Mesenchymal stem cell (in vitro differentiated cells and primary cell): ENCODE data around the gene CMKLR1. TPM values are rescaled to one million over a fixed set of nuclear protein-coding genes. Genes with fewer than 3 reads are reported as not detected.

Experiments used
- DNase-seq: peaks from one replicate; pipeline ENCODE4 v3.0.0-alpha.2; 2013
- H2AFZ ChIP-seq: one replicate; pipeline ENCODE4 v1.6.1; 2013; ENCODE audit warnings: low read depth, mild to moderate bottlenecking, control low read depth, inconsistent platforms, low read length, moderate library complexity
- H2AK5ac ChIP-seq: 2 replicates; pipeline ENCODE4 v1.6.1; 2013; ENCODE audit warnings: low read length, moderate library complexity, mild to moderate bottlenecking, inconsistent platforms; ENCODE audit not compliant: severe bottlenecking
- H2BK120ac ChIP-seq: one replicate; pipeline ENCODE4 v1.6.1; 2013; ENCODE audit warnings: low read depth, mild to moderate bottlenecking, inconsistent platforms, low read length, moderate library complexity
- H2BK12ac ChIP-seq, 2 experiments: one replicate each; pipeline ENCODE4 v1.6.1; 2013; ENCODE audit warnings: inconsistent platforms in 2 of 2, low read length in 2 of 2, mild to moderate bottlenecking in 2 of 2, moderate library complexity in 2 of 2, control low read depth in 1 of 2
- H2BK15ac ChIP-seq: one replicate; pipeline ENCODE4 v1.6.1; 2013; ENCODE audit warnings: mild to moderate bottlenecking, low read depth, inconsistent platforms; ENCODE audit not compliant: poor library complexity, severe bottlenecking
- H2BK5ac ChIP-seq: 2 replicates; pipeline ENCODE4 v1.6.1; 2013; ENCODE audit warnings: low read depth, mild to moderate bottlenecking, low read length, control low read depth, inconsistent platforms; ENCODE audit not compliant: poor library complexity, severe bottlenecking
- H3K14ac ChIP-seq, 2 experiments: one replicate each; pipeline ENCODE4 v1.6.1; 2013; ENCODE audit warnings: inconsistent platforms in 2 of 2, low read length in 2 of 2, control low read depth in 1 of 2, mild to moderate bottlenecking in 1 of 2, moderate library complexity in 1 of 2
- H3K18ac ChIP-seq, 2 experiments: one replicate each; pipeline ENCODE4 v1.6.1; 2013; ENCODE audit warnings: inconsistent platforms in 2 of 2, low read length in 2 of 2, control low read depth in 1 of 2, low read depth in 1 of 2, mild to moderate bottlenecking in 1 of 2
- H3K23ac ChIP-seq, 2 experiments: one replicate each; pipeline ENCODE4 v1.6.1; 2013; ENCODE audit warnings: inconsistent platforms in 2 of 2, low read length in 2 of 2, mild to moderate bottlenecking in 2 of 2, moderate library complexity in 2 of 2, control low read depth in 1 of 2
- H3K27ac ChIP-seq: 2 replicates; pipeline ENCODE4 v1.5.1; 2013; ENCODE audit warnings: mild to moderate bottlenecking, moderate library complexity, low read length, control low read depth, inconsistent platforms; ENCODE audit not compliant: poor library complexity, severe bottlenecking
- H3K27me3 ChIP-seq, 2 experiments: 2 replicates each; pipeline versions ENCODE4 v1.6.1 to v1.7.0; 2013; ENCODE audit warnings: low read length in 2 of 2, mild to moderate bottlenecking in 2 of 2, moderate library complexity in 2 of 2, control low read depth in 1 of 2, inconsistent platforms in 1 of 2; ENCODE audit not compliant: control insufficient read depth in 1 of 2, insufficient read depth in 1 of 2
- H3K36me3 ChIP-seq, 2 experiments: 2 replicates each; pipeline versions ENCODE4 v1.6.1 to v1.7.0; 2013; ENCODE audit warnings: low read length in 2 of 2, control low read depth in 1 of 2, inconsistent platforms in 1 of 2, low read depth in 1 of 2, mild to moderate bottlenecking in 1 of 2; ENCODE audit not compliant: insufficient read depth in 2 of 2, control insufficient read depth in 1 of 2
- H3K4ac ChIP-seq, 2 experiments: one replicate each; pipeline ENCODE4 v1.6.1; 2013; ENCODE audit warnings: inconsistent platforms in 2 of 2, low read length in 2 of 2, mild to moderate bottlenecking in 2 of 2, moderate library complexity in 2 of 2, control low read depth in 1 of 2, low read depth in 1 of 2
- H3K4me1 ChIP-seq: 2 replicates; pipeline ENCODE4 v1.6.1; 2013; ENCODE audit warnings: low read depth, low read length, control low read depth; ENCODE audit not compliant: control insufficient read depth, insufficient read depth
- H3K4me2 ChIP-seq: 2 replicates; pipeline ENCODE4 v1.6.1; 2013; ENCODE audit warnings: low read length, mild to moderate bottlenecking, inconsistent platforms; ENCODE audit not compliant: poor library complexity, severe bottlenecking
- H3K4me3 ChIP-seq, 2 experiments: 2 replicates each; pipeline versions ENCODE4 v1.5.1 to v1.7.0; 2013; ENCODE audit warnings: low read length in 2 of 2, mild to moderate bottlenecking in 2 of 2, control low read depth in 1 of 2, low read depth in 1 of 2; ENCODE audit not compliant: insufficient read depth in 1 of 2
- H3K79me1 ChIP-seq: replicated peaks from 2 replicates; pipeline ENCODE4 v1.6.1; 2013; ENCODE audit warnings: mild to moderate bottlenecking, control low read depth, low read length, inconsistent platforms; ENCODE audit not compliant: poor library complexity, severe bottlenecking
- H3K9ac ChIP-seq: 2 replicates; pipeline ENCODE4 v1.7.0; 2013; ENCODE audit warnings: mild to moderate bottlenecking, low read length, moderate library complexity
- H3K9me3 ChIP-seq: 2 replicates; pipeline ENCODE4 v1.7.0; 2013; ENCODE audit warnings: mild to moderate bottlenecking, low read length; ENCODE audit not compliant: control insufficient read depth
- H4K8ac ChIP-seq: one replicate; pipeline ENCODE4 v1.6.1; 2013; ENCODE audit warnings: inconsistent platforms, mild to moderate bottlenecking, low read length, moderate library complexity
- H4K91ac ChIP-seq: one replicate; pipeline ENCODE4 v1.6.1; 2013; ENCODE audit warnings: mild to moderate bottlenecking, low read length, inconsistent platforms
- WGBS: methylation state at CpG from one replicate; pipeline ENCODE4 v1.1.7; 2013; ENCODE audit warnings: mixed read lengths; 5-methylcytosine and 5-hydroxymethylcytosine counted together
- polyA plus RNA-seq, 2 experiments: library from polyadenylated mRNA; stranded (reverse); fragments of 200-250 nt; gene quantifications; one replicate each; pipeline ENCODE4 v1.2.3, GENCODE V29; 2013

The CMKLR1 gene, protein sequence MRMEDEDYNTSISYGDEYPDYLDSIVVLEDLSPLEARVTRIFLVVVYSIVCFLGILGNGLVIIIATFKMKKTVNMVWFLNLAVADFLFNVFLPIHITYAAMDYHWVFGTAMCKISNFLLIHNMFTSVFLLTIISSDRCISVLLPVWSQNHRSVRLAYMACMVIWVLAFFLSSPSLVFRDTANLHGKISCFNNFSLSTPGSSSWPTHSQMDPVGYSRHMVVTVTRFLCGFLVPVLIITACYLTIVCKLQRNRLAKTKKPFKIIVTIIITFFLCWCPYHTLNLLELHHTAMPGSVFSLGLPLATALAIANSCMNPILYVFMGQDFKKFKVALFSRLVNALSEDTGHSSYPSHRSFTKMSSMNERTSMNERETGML
- 0.30 TPM for polyA plus RNA-seq (2013, experiment 1 of 2)
- polyA plus RNA-seq (2013, experiment 2 of 2) = 0.37 TPM

DNA sequence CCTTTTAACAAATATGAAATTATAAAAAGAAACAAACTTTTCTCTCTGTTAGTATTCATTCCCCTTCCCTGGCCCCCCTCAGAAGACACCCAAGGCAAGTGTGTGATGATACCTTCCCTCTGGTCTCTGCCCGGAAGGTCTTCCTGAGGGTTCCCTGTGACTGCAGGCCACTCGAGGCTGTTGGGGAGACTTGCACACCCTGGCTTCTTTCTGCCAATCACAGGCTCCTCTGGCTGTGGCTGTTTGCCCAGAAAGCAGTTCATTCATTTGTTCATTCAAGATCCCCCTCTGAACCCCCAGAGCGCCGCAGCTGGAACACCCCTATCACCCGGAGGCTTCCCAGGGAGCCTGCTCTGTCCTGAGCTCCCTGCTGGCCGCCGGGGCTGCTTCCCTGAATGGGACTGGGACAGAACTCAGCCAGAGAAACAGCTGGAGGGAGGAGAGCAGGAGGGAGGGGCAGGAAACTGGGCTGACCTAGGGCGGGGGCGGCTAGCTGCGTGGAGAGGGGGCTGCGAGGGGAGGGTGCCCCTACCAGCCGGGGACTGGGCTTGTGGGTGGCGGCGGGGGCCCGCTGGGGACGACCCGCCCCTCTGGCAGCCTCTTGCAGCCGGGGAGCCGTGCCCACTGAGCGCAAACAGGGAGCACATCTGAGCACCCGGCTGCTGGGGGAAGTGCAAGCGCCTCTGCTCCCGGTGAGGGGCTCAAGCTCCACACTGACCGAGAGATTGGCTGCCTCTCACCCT lies at the start of gene CMKLR1:
TSS of gene CMKLR1 (minus strand) at position 397 of the 743 bp plus-strand sequence. CDS start 45,720 bp downstream, outside the sequence.
- Histone ChIP-seq H3K4ac (no peak within 1 kb of the TSS), H2BK12ac (no peak within 1 kb of the TSS), H3K27me3 (peaks cover 0 to 35% of the 10 kb centered on the region in 2 experiments), H3K36me3 (no peaks in the 10 kb centered on the region), H2BK120ac (no peak within 1 kb of the TSS), H2AFZ (no peak within 1 kb of the TSS), H3K79me1 (no peaks in the 10 kb centered on the region), H4K91ac (no peak within 1 kb of the TSS), H4K8ac (no peak within 1 kb of the TSS), H2AK5ac (no peak within 1 kb of the TSS), H3K9ac (peak within 1 kb of the TSS; percentile 31), H3K9me3 (no peaks in the 10 kb centered on the region), H3K23ac (no peak within 1 kb of the TSS), H3K4me1 (peaks cover 21% of the 10 kb centered on the region), H3K14ac (no peak within 1 kb of the TSS), H3K27ac (no peak within 1 kb of the TSS), H2BK15ac (no peak within 1 kb of the TSS), H3K4me2 (peak within 1 kb of the TSS; percentile 56), H3K4me3 (peak within 1 kb of the TSS in 1 of 2 experiments; percentile 56), H3K18ac (no peak within 1 kb of the TSS), H2BK5ac (no peak within 1 kb of the TSS)
- DNase-seq = no peak
- 5% methylated on average over 21 of the region's 24 CpGs for WGBS

DNA sequence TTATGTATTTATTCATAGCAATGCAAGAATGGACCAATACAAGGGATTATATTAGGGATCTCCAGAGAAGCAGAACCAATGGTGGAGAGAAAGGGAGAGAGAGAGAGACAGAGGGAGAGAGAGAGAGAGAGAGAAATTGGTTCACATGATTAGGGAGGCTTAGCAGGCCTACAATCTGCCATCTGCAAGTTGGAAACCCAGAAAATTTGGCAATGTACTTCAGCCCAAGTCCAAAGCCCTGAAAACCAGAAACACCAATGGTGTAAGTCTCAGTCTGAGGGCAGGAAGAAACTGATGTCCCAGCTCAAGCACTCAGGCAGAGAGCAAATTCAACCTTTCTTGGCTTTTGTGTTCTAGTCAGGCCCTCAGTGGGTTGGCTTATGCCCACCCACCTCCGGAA lies 48.7 kb upstream of the CMKLR1 start:
- H2AK5ac ChIP-seq = no peak overlapping the region
- 65% methylated on average over 1 of the region's 1 CpG for WGBS
- peaks cover 10% of the 10 kb centered on the region for H3K9me3 ChIP-seq
- H2BK15ac ChIP-seq = no peak overlapping the region
- H2BK5ac ChIP-seq = no peak overlapping the region
- H3K18ac ChIP-seq = no peak overlapping the region
- H3K14ac ChIP-seq = no peak overlapping the region
- no peaks in the 10 kb centered on the region for H3K36me3 ChIP-seq
- no peak overlapping the region for H3K4me2 ChIP-seq
- no peak overlapping the region for H3K23ac ChIP-seq
- H3K9ac ChIP-seq = no peak overlapping the region
- no peak overlapping the region for H4K8ac ChIP-seq
- H2BK120ac ChIP-seq = no peak overlapping the region
- DNase-seq = no peak
- H3K4me1 ChIP-seq = no peaks in the 10 kb centered on the region
- H3K4ac ChIP-seq = no peak overlapping the region
- H3K4me3 ChIP-seq = no peak overlapping the region
- no peak overlapping the region for H2BK12ac ChIP-seq
- no peak overlapping the region for H4K91ac ChIP-seq
- no peak overlapping the region for H2AFZ ChIP-seq
- H3K79me1 ChIP-seq = no peaks in the 10 kb centered on the region
- peaks cover 0 to 41% of the 10 kb centered on the region in 2 experiments for H3K27me3 ChIP-seq
- H3K27ac ChIP-seq = no peak overlapping the region

DNA sequence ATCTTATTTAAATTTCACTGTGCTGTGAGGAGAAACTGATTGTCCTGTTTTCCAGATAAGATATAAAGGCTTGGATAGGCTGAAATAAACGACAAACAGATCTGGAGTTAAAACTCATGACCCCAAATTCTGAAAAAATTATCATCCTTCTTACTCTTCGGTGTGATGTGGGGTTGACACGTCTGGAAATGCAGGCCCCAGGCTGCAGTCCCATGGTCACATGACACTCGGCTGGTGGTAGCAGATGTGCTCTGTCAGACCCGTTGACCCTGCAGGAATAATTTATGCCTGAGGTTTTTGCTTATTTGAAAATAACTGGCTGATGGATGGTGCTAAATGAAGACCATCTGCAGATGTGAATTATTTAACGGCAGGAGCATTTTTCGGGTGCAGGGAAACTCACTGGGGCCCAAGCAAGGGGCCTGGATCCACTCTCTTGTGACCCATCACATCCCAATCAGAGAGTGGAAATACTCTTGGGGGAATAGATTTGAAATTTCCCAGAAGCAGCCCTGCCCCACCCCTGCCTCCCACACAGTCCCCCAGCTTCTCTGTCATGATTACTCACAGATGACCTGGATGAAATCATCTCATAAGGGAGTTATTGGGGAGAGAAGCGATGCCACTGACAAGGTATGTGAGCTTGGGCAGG lies 47.7 kb upstream of the CMKLR1 start:
- Histone ChIP-seq H3K9me3 (peaks cover 10% of the 10 kb centered on the region), H2BK5ac (no peak overlapping the region), H2AK5ac (no peak overlapping the region), H2BK12ac (no peak overlapping the region), H3K4me3 (no peak overlapping the region), H2BK120ac (no peak overlapping the region), H3K18ac (no peak overlapping the region), H4K8ac (no peak overlapping the region), H3K79me1 (no peaks in the 10 kb centered on the region), H3K4me1 (no peaks in the 10 kb centered on the region), H3K23ac (no peak overlapping the region), H3K27me3 (peaks cover 0 to 39% of the 10 kb centered on the region in 2 experiments), H4K91ac (no peak overlapping the region), H2BK15ac (no peak overlapping the region), H3K4ac (no peak overlapping the region), H3K36me3 (no peaks in the 10 kb centered on the region), H3K4me2 (no peak overlapping the region), H2AFZ (no peak overlapping the region), H3K9ac (no peak overlapping the region), H3K14ac (no peak overlapping the region), H3K27ac (no peak overlapping the region)
- WGBS = 38% methylated on average over 8 of the region's 8 CpGs
- no peak for DNase-seq

DNA sequence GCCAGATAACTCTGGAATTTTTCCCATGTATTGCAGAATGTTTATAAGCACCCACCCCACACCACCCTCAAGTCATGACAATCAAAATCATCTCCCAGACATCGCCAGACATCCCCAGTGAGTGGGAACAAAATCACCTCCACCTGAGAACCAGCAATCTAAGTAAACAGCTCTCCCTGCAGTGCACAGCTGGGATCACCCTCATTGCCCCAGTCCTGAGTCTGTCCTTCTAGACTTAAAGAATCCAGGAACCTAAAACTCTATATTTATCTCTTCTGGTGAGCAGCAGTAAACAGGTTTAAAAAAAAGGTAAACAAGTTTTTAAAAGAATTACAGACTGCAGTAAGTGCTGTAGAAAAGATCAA lies 43.3 kb upstream of the CMKLR1 start:
- Histone ChIP-seq H4K8ac (no peak overlapping the region), H2BK5ac (no peak overlapping the region), H2AFZ (no peak overlapping the region), H3K27me3 (peaks cover 0 to 38% of the 10 kb centered on the region in 2 experiments), H3K36me3 (no peaks in the 10 kb centered on the region), H3K27ac (no peak overlapping the region), H3K14ac (no peak overlapping the region), H2BK12ac (no peak overlapping the region), H3K9ac (no peak overlapping the region), H3K4ac (no peak overlapping the region), H3K18ac (no peak overlapping the region), H3K9me3 (peaks cover 19% of the 10 kb centered on the region), H3K23ac (no peak overlapping the region), H3K4me2 (no peak overlapping the region), H3K4me3 (no peak overlapping the region), H2BK15ac (no peak overlapping the region), H3K79me1 (no peaks in the 10 kb centered on the region), H4K91ac (no peak overlapping the region), H3K4me1 (no peaks in the 10 kb centered on the region), H2BK120ac (no peak overlapping the region), H2AK5ac (no peak overlapping the region)
- DNase-seq = no peak
- 68% methylated on average over 1 of the region's 1 CpG for WGBS
